Adipose tissue (tissue), 3 donors: ENCODE data around the gene RPUSD1. TPM values are rescaled to one million over a fixed set of nuclear protein-coding genes. Genes with fewer than 3 reads are reported as not detected.
"Not testable (repeated sequence)": the region's sequence is repeated elsewhere in the genome, so short reads cannot be mapped to it uniquely, and the experiment has no call there.

Experiments
- H3K27ac ChIP-seq: one replicate; pipeline ENCODE4 v1.5.1; 2013; ENCODE audit warnings: low read depth, low read length
- WGBS, 3 donors: extraction: QIAGEN DNeasy Blood & Tissue Kit; methylation state at CpG; one replicate each; pipeline ENCODE4 v1.1.7; 2013; 5-methylcytosine and 5-hydroxymethylcytosine counted together
- polyA plus RNA-seq, 3 donors: library from polyadenylated mRNA; stranded (reverse); fragments of 200-250 nt; gene quantifications; one replicate each; pipeline ENCODE4 v1.2.3, GENCODE V29; 2013
- donor health status: healthy with polysubstance abuse.
- donor health status: Bipolar disorder and iron deficiency.
- donor health status: healthy.

RPUSD1 gene
- polyA plus RNA-seq, 3 donors, result 10.5 to 16.7 (median 10.8) TPM

GRCh38 chr16:789191-789850 is 1.1 kb upstream of the RPUSD1 start:
- H3K27ac ChIP-seq, result no peak overlapping the region
- WGBS, 3 donors, result 71 to 76% (median 72%) methylated on average over 33 of the region's 33 CpGs

- H3K27ac ChIP-seq, result no peak within 1 kb of the TSS
- WGBS, 3 donors, result 0 to 1% (median 0%) methylated on average over 49 to 85 of the region's 97 CpGs
Observed at GRCh38 chr16:788399-789126, 382 bp upstream of the RPUSD1 start, which contains the start of gene CHTF18. Gene CHTF18, plus strand, starts transcription at chr16:788620. Its CDS starts 65 bp downstream, at chr16:788685.

GRCh38 chr16:787321-787966 is 737 bp downstream of the RPUSD1 start:
- WGBS, 3 donors, result 29 to 40% (median 39%) methylated on average over 46 to 47 of the region's 47 CpGs
- no peak overlapping the region for H3K27ac ChIP-seq

GRCh38 chr16:785563-786535 is 2.3 kb downstream of the RPUSD1 start:
- H3K27ac ChIP-seq, result no peak overlapping the region
- WGBS, 3 donors, result 63 to 66% (median 64%) methylated on average over 56 to 58 of the region's 58 CpGs

- 84 to 93% (median 88%) methylated on average over 17 to 19 of the region's 19 CpGs for WGBS, 3 donors
- H3K27ac ChIP-seq, result no peak overlapping the region
Observed at GRCh38 chr16:784431-784830, 3.8 kb downstream of the RPUSD1 start.

- WGBS, 3 donors, result 41 to 46% (median 43%) methylated on average over 14 to 17 of the region's 17 CpGs
- no peak overlapping the region for H3K27ac ChIP-seq
Observed at GRCh38 chr16:783404-784161, 4.6 kb downstream of the RPUSD1 start.

GRCh38 chr16:782766-783403 is 5.3 kb downstream of the RPUSD1 start:
- H3K27ac ChIP-seq, result no peak overlapping the region
- WGBS, 3 donors, result 55 to 74% (median 65%) methylated on average over 36 of the region's 36 CpGs

GRCh38 chr16:782258-782657 is 5.9 kb downstream of the RPUSD1 start:
- WGBS, 3 donors, result 53 to 63% (median 54%) methylated on average over 5 to 6 of the region's 6 CpGs
- no peak overlapping the region for H3K27ac ChIP-seq

- WGBS, 3 donors, result 58 to 64% (median 62%) methylated on average over 19 of the region's 19 CpGs
- H3K27ac ChIP-seq, result no peak overlapping the region
Observed at GRCh38 chr16:781346-782010, 6.7 kb downstream of the RPUSD1 start.

- no peak overlapping the region for H3K27ac ChIP-seq
- 81 to 92% (median 85%) methylated on average over 16 of the region's 16 CpGs for WGBS, 3 donors
Observed at GRCh38 chr16:780296-780695, 7.9 kb downstream of the RPUSD1 start.

GRCh38 chr16:779561-779960 is 8.6 kb downstream of the RPUSD1 start:
- WGBS, 3 donors, result 64 to 76% (median 75%) methylated on average over 12 to 13 of the region's 13 CpGs
- H3K27ac ChIP-seq, result no peak overlapping the region

GRCh38 chr16:778909-779527 is 9.2 kb downstream of the RPUSD1 start:
- no peak overlapping the region for H3K27ac ChIP-seq
- 72 to 87% (median 86%) methylated on average over 5 to 6 of the region's 6 CpGs for WGBS, 3 donors

GRCh38 chr16:778447-778846 is 9.7 kb downstream of the RPUSD1 start:
- WGBS, 3 donors, result 72 to 77% (median 76%) methylated on average over 10 to 11 of the region's 11 CpGs
- H3K27ac ChIP-seq, result no peak overlapping the region

GRCh38 chr16:777826-778225 is 10.4 kb downstream of the RPUSD1 start:
- H3K27ac ChIP-seq, result no peak overlapping the region
- WGBS, 3 donors, result 17 to 25% (median 22%) methylated on average over 16 of the region's 16 CpGs

GRCh38 chr16:776824-777223 is 11.4 kb downstream of the RPUSD1 start:
- no peak overlapping the region for H3K27ac ChIP-seq
- 84 to 90% (median 89%) methylated on average over 9 of the region's 9 CpGs for WGBS, 3 donors

GRCh38 chr16:776298-776697 is 11.9 kb downstream of the RPUSD1 start:
- WGBS, 3 donors, result 87 to 92% (median 92%) methylated on average over 10 of the region's 10 CpGs
- not testable (repeated sequence) for H3K27ac ChIP-seq
